HepG2 (cell line): ENCODE measurements around the gene CLASP1. TPM values are rescaled to one million over a fixed set of nuclear protein-coding genes. Genes with fewer than 3 reads are reported as not detected.

ENCODE experiments used
- ATAC-seq: fragments of 200-7000 bp; cut with Tn5 transposase; 3 replicates; pipeline ENCODE4 v1.9.1; 2020; ENCODE audit warnings: mild to moderate bottlenecking, moderate library complexity
- BruUV-seq: library from RNA; stranded (reverse); fragments of 400-500 nt; replicated peaks from 2 replicates; lab custom pipeline; 2021; lab: Mats Ljungman, UMichigan
- CTCF ChIA-PET: fragments of 300-600 bp; formaldehyde crosslinking; extraction: SDS; loops from one replicate; lab custom pipeline; 2021; ENCODE audit warnings: low total read pairs, inconsistent platforms, low intra/inter-chr PET ratio; lab: Yijun Ruan, JAX
- POLR2A ChIA-PET: fragments of 350-600 bp; sonication (Branson Sonifier 250); formaldehyde crosslinking; loops from one replicate; lab custom pipeline; 2020; ENCODE audit warnings: antibody characterized with exemption, inconsistent platforms; lab: Yijun Ruan, JAX
- DNase-seq: peaks from one replicate; pipeline ENCODE4 v3.0.0-alpha.2; 2015; ENCODE audit warnings: low spot score
- FAIRE-seq: peaks from 3 replicates; lab custom pipeline; 2011; peaks lifted over from hg19 to GRCh38; lab: Jason Lieb, UNC
- H2AFZ ChIP-seq: one replicate; pipeline ENCODE4 v1.6.1; 2011; ENCODE audit warnings: low read length, inconsistent platforms
- H3K27ac ChIP-seq: fragments of 300-600 bp; 3 replicates; pipeline ENCODE4 v1.8.0; 2011; ENCODE audit warnings: mixed run types, mild to moderate bottlenecking, mixed read lengths, low read length, inconsistent platforms; ENCODE audit not compliant: insufficient read depth; ENCODE audit errors: extremely low read length
- H3K27me3 ChIP-seq, 2 experiments: fragments of 200-600 bp in 1 of 2; 2 replicates in 1 of 2; 3 replicates in 1 of 2; pipeline versions ENCODE4 v1.6.0 to v1.8.0; 2011; ENCODE audit warnings: low read length in 2 of 2, mild to moderate bottlenecking in 2 of 2, moderate library complexity in 2 of 2, inconsistent platforms in 1 of 2; ENCODE audit not compliant: insufficient read depth in 2 of 2, control insufficient read depth in 1 of 2
- H3K36me3 ChIP-seq, 2 experiments: fragments of 200-600 bp in 1 of 2; replicated peaks in 1 of 2; 2 replicates in 1 of 2; 3 replicates in 1 of 2; pipeline versions ENCODE4 v1.5.1 to v1.8.0; 2011; ENCODE audit warnings: low read length in 2 of 2, inconsistent platforms in 1 of 2; ENCODE audit not compliant: insufficient read depth in 2 of 2, control insufficient read depth in 1 of 2
- H3K4me1 ChIP-seq: 2 replicates; pipeline ENCODE4 v1.5.1; 2012; ENCODE audit warnings: low read length, inconsistent platforms; ENCODE audit not compliant: insufficient read depth
- H3K4me2 ChIP-seq: 2 replicates; pipeline ENCODE4 v1.6.0; 2011; ENCODE audit warnings: low read depth, low read length, inconsistent platforms
- H3K4me3 ChIP-seq, 3 experiments: fragments of 200-600 bp in 1 of 3; sonication (generic), shearing (Covaris generic) in 1 of 3; replicated peaks in 1 of 3; 2 replicates each; pipeline ENCODE4 v1.5.1; 2011 to 2016; ENCODE audit warnings: low read length in 3 of 3, inconsistent platforms in 2 of 3, low read depth in 2 of 3, mild to moderate bottlenecking in 2 of 3, control low read depth in 1 of 3, mixed read lengths in 1 of 3; ENCODE audit not compliant: insufficient read depth in 1 of 3
- H3K79me2 ChIP-seq: one replicate; pipeline ENCODE4 v1.6.1; 2011; ENCODE audit warnings: low read length, inconsistent platforms; ENCODE audit not compliant: insufficient read depth
- H3K9ac ChIP-seq: 2 replicates; pipeline ENCODE4 v1.6.0; 2011; ENCODE audit warnings: mild to moderate bottlenecking, low read depth, low read length, inconsistent platforms; ENCODE audit not compliant: insufficient read depth
- H3K9me3 ChIP-seq: 2 replicates; pipeline ENCODE4 v1.5.1; 2012; ENCODE audit warnings: mild to moderate bottlenecking, low read length
- H4K20me1 ChIP-seq: 2 replicates; pipeline ENCODE4 v1.6.0; 2011; ENCODE audit warnings: inconsistent platforms, mild to moderate bottlenecking, low read length, moderate library complexity; ENCODE audit not compliant: insufficient read depth
- CREM ChIP-seq, 2 experiments: sonication (generic) in 1 of 2; formaldehyde crosslinking in 1 of 2; IDR thresholded peaks; 2 replicates each; pipeline versions ENCODE4 v1.4.0 to v1.6.1; 2016 to 2020; ENCODE audit warnings: antibody characterized with exemption in 1 of 2, mild to moderate bottlenecking in 1 of 2, missing genetic modification reagents in 1 of 2
- HNRNPLL ChIP-seq: fragments of 200-400 bp; formaldehyde crosslinking; IDR thresholded peaks from 2 replicates; pipeline ENCODE4 v1.6.1; 2017; ENCODE audit warnings: mild to moderate bottlenecking, low read depth, low read length; ENCODE audit not compliant: poor library complexity, severe bottlenecking
- HNRNPUL1 ChIP-seq: fragments of 200-400 bp; formaldehyde crosslinking; IDR thresholded peaks from 2 replicates; pipeline ENCODE4 v1.6.1; 2017; ENCODE audit warnings: low read depth, mild to moderate bottlenecking, low read length, moderate library complexity
- HOXA3 ChIP-seq: sonication (generic); formaldehyde crosslinking; IDR thresholded peaks from 2 replicates; pipeline ENCODE4 v1.5.0; 2020; ENCODE audit warnings: missing genetic modification reagents
- KDM3A ChIP-seq: IDR thresholded peaks from 2 replicates; pipeline ENCODE4 v1.6.1; 2018; ENCODE audit warnings: low read depth, missing compliant biosample characterization
- RARA ChIP-seq: IDR thresholded peaks from 2 replicates; pipeline ENCODE4 v1.6.1; 2016; ENCODE audit warnings: missing genetic modification reagents, missing compliant biosample characterization
- ZBTB37 ChIP-seq: sonication (generic); formaldehyde crosslinking; IDR thresholded peaks from 2 replicates; pipeline ENCODE4 v1.4.0; 2020; ENCODE audit warnings: mild to moderate bottlenecking, missing genetic modification reagents
- ZNF260 ChIP-seq: sonication (generic); formaldehyde crosslinking; IDR thresholded peaks from 2 replicates; pipeline ENCODE4 v1.4.0; 2020; ENCODE audit warnings: missing genetic modification reagents, low read depth, mild to moderate bottlenecking, borderline replicate concordance
- ZNF556 ChIP-seq: sonication (generic); formaldehyde crosslinking; IDR thresholded peaks from 2 replicates; pipeline ENCODE4 v1.4.0; 2020; ENCODE audit warnings: mild to moderate bottlenecking, missing genetic modification reagents, borderline replicate concordance
- ZNF768 ChIP-seq: sonication (generic); formaldehyde crosslinking; IDR thresholded peaks from 2 replicates; pipeline ENCODE4 v1.4.0; 2020; ENCODE audit warnings: missing genetic modification reagents
- WGBS: methylation state at CpG from one replicate; pipeline ENCODE4 v1.1.6; 2017; ENCODE audit warnings: low lambda C conversion rate; 5-methylcytosine and 5-hydroxymethylcytosine counted together
- in situ Hi-C: cut with HindIII; loops from 2 replicates; pipeline ENCODE4 v1.10.0; 2017; ENCODE audit warnings: low pct_unique_long_range_greater_than_20kb; ENCODE audit not compliant: extremely low pct_ligation_motif_present
- intact Hi-C: fragments of 100-400 bp; cut with micrococcal nuclease; formaldehyde crosslinking; loops from one replicate; pipeline ENCODE4 v1.10.0; 2022; ENCODE audit not compliant: unreplicated experiment
- polyA plus RNA-seq, 8 experiments: library from polyadenylated mRNA; depleted of rRNA in 3 of 8; stranded (reverse) in 7 of 8; unstranded in 1 of 8; fragments of >200 nt; fragmentation: Illumina TruSeq in 4 of 8; extraction: Trizol in 4 of 8; gene quantifications; 2 replicates each; pipeline versions ENCODE4 v1.2.1 to v1.2.3, GENCODE V29; 2011 to 2016; ENCODE audit warnings: low read depth in 4 of 8, missing spikeins in 1 of 8, mixed read lengths in 1 of 8; ENCODE audit not compliant: insufficient read depth in 1 of 8
- total RNA-seq, 5 experiments: library from RNA; depleted of rRNA; stranded (reverse); fragments of >200 nt; fragmentation: Illumina TruSeq; extraction: Trizol; gene quantifications; 2 replicates each; pipeline ENCODE4 v1.2.3, GENCODE V29; 2016; ENCODE audit warnings: low read depth in 1 of 5
- TF ChIP-seq, protein P1 (sequence below): IDR thresholded peaks from 2 replicates; pipeline ENCODE4 v1.6.1; 2016; ENCODE audit warnings: control low read depth

The CLASP1 gene
- total and polyA plus RNA-seq, 2 of the 13 experiments (the other 11 are each of a cell fraction or from before 2014, with no cell fraction given): 11.7 to 47.9 TPM

DNA sequence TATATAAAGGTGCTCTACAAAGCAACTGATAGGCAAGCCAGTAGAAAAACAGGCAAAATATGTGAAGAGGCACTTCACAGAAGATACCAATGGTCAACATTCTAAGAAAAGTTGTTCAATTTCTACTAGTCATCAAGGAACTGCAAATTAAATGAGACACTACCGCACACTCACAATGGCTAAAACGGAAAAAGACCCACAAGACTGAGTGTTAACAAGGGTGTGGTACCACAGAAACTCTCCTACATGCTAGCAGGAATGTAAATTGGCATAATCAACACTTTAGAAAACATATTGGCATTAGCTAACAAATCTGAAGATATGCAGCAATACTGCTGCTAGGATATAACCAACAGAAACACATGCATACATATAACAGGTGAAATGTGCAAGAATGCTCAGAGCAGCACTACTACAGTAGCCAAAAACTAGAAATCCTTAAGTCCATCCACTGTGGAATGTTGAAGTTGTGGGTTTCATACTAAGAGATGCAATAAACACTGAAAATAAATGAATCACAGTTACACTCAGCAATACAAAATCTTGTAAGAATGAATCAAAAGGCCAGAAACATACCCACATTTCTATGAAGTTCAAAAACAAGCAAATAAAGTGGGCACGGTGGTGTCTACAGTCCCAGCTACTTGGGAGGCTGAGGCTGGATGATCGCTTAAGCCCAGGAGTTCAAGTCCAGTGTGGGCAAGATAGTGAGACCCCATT, 109.4 kb downstream of the CLASP1 start:
- H4K20me1 ChIP-seq: no peaks in the 10 kb centered on the region; the same call in 1 of the 2 replicates
- no TSS peak for BruUV-seq
- H3K4me2 ChIP-seq: no peak overlapping the region
- H3K27me3 ChIP-seq: no peaks in the 10 kb centered on the region
- H3K36me3 ChIP-seq: 0 out of 5 replicates have a peak, but pooled peaks cover 0 to under 1% of the 10 kb centered on the region in 2 experiments
- ChIA-PET CTCF (no interaction called here), POLR2A (interaction anchor here (1.8 kb wide), 1 partner anchor 9 kb away, joined by 8 read pairs; the partner anchor contains the start of gene RNU4ATAC)
- peaks cover 1% of the 10 kb centered on the region for H3K4me1 ChIP-seq
- intact Hi-C loops (no loop called here), in situ Hi-C loops (no loop called here)
- FAIRE-seq (no peak), ATAC-seq (no peak), DNase-seq (no peak)
- 91% methylated on average over 4 of the region's 4 CpGs for WGBS
- no peak overlapping the region for H3K27ac ChIP-seq
- H2AFZ ChIP-seq: no peak overlapping the region
- peaks cover 47% of the 10 kb centered on the region for H3K79me2 ChIP-seq
- H3K4me3 ChIP-seq: no peak overlapping the region
- H3K9me3 ChIP-seq: no peaks in the 10 kb centered on the region
- no peak overlapping the region for H3K9ac ChIP-seq
- no peak for TF ChIP-seq RARA (CRISPR knock-in tag)
- TF ChIP-seq ZNF260 (CRISPR knock-in tag): no peak
- TF ChIP-seq HNRNPUL1: no peak
- no peak for TF ChIP-seq KDM3A (CRISPR knock-in tag)

- H4K20me1 ChIP-seq: peaks cover 8% of the 10 kb centered on the region
- no peak for FAIRE-seq
- ChIA-PET CTCF (no interaction called here), POLR2A (interaction anchor here (0.9 to 1.6 kb wide), 2 partner anchors 15 to 111 kb away, joined by 3 read pairs; no protein-coding TSS in a partner anchor)
- in situ Hi-C loops (no loop called here), intact Hi-C loops (no loop called here)
- peaks cover 30% of the 10 kb centered on the region for H3K4me1 ChIP-seq
- H3K9me3 ChIP-seq: no peaks in the 10 kb centered on the region
- H2AFZ ChIP-seq: no peak overlapping the region
- H3K4me2 ChIP-seq: no peak overlapping the region
- no TSS peak for BruUV-seq
- no peak overlapping the region for H3K4me3 ChIP-seq
- no peaks in the 10 kb centered on the region for H3K27me3 ChIP-seq
- H3K9ac ChIP-seq: no peak overlapping the region
- 0 out of 5 replicates have a peak, but pooled peaks cover 0 to 3% of the 10 kb centered on the region in 2 experiments for H3K36me3 ChIP-seq
- no peak for ATAC-seq
- H3K27ac ChIP-seq: no peak overlapping the region
- 96% methylated on average over 9 of the region's 9 CpGs for WGBS
- DNase-seq: no peak
- peaks cover 43% of the 10 kb centered on the region for H3K79me2 ChIP-seq
- TF ChIP-seq HOXA3 (CRISPR knock-in tag) (no peak), CREM (IDR thresholded peaks at IDR 0.05) (no peak), CREM (CRISPR knock-in tag; IDR thresholded peaks at IDR 0.05) (no peak), ZNF768 (CRISPR knock-in tag) (no peak), ZBTB37 (no peak), ZNF556 (CRISPR knock-in tag) (no peak), HNRNPLL (no peak)
- TF ChIP-seq, protein P1, sequence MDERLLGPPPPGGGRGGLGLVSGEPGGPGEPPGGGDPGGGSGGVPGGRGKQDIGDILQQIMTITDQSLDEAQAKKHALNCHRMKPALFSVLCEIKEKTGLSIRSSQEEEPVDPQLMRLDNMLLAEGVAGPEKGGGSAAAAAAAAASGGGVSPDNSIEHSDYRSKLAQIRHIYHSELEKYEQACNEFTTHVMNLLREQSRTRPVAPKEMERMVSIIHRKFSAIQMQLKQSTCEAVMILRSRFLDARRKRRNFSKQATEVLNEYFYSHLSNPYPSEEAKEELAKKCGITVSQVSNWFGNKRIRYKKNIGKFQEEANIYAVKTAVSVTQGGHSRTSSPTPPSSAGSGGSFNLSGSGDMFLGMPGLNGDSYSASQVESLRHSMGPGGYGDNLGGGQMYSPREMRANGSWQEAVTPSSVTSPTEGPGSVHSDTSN (CRISPR knock-in tag): no peak
Measured at GRCh38 chr2:121536850-121537557, 112.3 kb downstream of the CLASP1 start.
